T-helper 22 cell (primary cell): ENCODE measurements around the gene CENPH.
"Not testable (repeated sequence)": the region's sequence is repeated elsewhere in the genome, so short reads cannot be mapped to it uniquely, and the experiment has no call there.

ENCODE experiments used
- DNase-seq: peaks from one replicate; pipeline ENCODE4 v3.0.0-alpha.2; 2020; ENCODE audit warnings: low read depth

CENPH gene

DNA sequence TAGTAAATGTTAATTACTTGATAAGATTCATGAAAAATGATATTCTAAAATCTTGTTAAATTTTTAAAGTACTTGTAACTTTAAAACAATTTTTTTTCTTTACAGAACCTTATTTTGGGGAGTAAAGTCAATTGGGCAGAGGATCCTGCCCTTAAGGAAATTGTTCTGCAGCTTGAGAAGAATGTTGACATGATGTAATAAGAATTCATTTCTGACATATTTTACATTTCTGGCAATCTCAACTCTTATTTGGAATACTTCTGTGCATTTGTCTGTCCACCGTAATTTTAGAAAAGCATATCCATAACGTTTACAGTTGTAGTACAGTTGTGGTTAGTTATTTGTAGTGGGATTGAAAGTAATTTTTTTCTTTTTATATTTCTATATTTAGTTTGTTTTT, 20.2 kb downstream of the CENPH start:
- no peak for DNase-seq

- no peak for DNase-seq
These were observed 21.8 kb downstream of the CENPH start for GRCh38 chr5:69211200-69211599.

DNA sequence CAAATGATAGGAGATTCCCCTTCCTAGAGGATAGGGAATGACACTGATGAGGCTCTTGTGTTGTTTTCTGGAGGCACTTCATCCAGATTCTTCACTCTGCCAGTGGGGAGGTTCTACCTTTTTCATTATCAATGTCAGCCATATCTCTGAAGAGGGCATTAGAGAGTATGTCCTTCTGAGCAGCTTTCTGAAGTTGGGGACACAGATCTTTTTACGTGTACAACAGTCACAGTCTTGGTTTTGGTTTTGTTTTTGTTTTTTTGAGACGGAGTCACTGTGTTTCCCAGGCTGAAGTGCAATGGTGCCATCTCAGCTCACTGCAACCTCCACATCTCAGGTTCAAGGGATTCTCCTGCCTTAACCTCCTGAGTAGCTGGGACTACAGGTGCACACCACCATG, 22.6 kb downstream of the CENPH start:
- DNase-seq: no peak

GRCh38 chr5:69213513-69214215, 24.3 kb downstream of the CENPH start:
- DNase-seq: no peak

DNA sequence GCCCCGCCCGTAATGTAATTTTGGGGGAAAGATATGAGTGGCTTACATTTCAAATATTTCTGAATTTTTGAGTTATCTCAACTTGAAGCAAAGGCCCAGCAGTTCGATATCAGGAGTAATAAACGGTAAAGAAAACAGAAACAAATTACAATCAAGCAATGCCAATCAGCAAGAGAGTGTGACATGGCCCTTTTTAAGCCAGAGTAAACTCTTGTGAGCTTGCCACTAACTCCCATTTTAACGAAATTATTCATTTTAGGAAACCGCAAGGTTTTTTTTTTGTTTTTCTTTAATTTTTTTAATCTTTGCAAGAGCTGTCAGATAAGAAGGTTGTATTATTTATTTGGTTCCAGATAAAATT, 27.7 kb downstream of the CENPH start:
- DNase-seq: no peak

GRCh38 chr5:69217548-69218526, 28.5 kb downstream of the CENPH start:
- peak; percentile 94 for DNase-seq

DNA sequence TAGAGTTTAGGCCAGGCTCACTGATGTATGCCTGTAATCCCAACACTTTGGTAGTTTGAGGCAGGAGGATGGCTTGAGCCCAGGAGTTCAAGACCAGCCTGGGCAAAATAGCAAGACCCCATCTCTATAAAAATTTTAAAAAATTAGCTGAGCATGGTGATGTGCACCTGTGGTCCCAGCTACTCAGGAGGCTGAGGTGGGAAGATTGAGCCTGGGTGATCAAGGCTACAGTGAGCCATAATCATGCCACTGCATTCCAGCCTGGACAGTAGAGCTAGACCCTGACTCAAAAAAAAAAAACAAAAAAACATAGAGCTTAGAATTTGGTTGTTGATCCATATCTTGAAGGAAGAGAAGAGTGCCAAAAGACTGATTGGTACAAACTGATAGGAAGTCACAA, 30.6 kb downstream of the CENPH start:
- no peak for DNase-seq

DNA sequence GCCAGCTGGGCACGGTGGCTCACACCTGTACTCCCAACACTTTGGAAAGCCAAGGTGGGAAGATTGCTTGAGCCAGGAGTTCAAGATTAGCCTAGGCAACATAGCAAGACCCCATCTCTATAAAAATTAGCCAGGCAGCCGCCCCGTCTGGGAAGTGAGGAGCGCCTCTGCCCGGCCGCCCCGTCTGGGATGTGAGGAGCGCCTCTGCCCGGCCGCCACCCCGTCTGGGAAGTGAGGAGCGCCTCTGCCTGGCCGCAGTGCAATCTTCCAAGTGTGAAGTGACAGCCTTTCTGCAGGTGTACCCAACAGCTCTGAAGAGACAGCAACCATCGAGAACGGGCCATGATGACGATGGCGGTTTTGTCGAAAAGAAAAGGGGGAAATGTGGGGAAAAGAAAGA, 31.0 kb downstream of the CENPH start:
- DNase-seq: not testable (repeated sequence)

DNA sequence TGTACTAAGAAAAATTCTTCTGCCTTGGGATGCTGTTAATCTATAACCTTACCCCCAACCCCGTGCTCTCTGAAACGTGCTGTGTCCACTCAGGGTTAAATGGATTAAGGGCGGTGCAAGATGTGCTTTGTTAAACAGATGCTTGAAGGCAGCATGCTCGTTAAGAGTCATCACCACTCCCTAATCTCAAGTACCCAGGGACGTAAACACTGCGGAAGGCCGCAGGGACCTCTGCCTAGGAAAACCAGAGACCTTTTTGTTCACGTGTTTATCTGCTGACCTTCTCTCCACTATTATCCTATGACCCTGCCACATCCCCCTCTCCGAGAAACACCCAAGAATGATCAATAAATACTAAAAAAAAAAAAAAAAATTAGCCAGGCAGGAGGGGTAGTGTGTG, 31.4 kb downstream of the CENPH start:
- DNase-seq: not testable (repeated sequence)

- no peak for DNase-seq
These were observed 35.1 kb downstream of the CENPH start for GRCh38 chr5:69224520-69224919.

GRCh38 chr5:69225860-69226259, 36.5 kb downstream of the CENPH start:
- DNase-seq: no peak

DNA sequence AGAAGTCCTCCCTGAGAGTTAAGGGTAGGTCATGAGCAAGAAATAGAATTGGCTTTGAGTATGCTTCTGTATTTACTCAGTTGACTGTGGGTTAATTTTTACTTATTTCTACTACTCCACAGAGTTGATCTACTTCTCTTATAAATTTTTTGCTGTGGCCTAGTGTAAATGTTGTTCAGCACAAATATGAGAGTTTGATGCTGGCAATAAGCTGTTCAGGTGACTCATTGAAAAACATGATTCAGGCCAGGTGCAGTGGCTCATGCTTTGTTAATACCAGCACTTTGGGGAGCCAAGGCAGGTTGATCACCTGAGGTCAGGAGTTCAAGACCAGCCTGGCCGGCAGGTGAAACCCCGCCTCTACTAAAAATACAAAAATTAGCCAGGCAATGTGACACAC, 40.8 kb downstream of the CENPH start:
- no peak for DNase-seq

DNA sequence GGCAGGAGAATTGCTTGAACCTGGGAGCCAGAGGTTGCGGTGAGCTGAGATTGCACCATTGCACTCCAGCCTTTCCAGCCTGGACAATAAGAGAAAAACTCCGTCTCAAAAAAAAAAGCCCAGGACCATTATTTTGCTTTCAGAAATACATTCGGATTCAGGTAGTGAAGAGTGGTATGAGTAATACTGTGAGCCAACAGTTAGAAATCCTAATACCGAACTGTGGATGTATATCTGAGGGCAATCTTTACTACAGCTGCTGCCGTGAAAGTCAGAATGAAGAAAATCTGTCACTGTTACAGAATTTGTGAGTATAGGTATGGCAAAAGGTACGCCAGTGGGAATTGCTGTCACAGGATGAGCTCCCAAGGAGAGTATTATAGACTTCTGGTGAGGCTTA, 41.9 kb downstream of the CENPH start:
- no peak for DNase-seq

- DNase-seq: no peak
These were observed 42.5 kb downstream of the CENPH start for GRCh38 chr5:69231851-69232250.

DNA sequence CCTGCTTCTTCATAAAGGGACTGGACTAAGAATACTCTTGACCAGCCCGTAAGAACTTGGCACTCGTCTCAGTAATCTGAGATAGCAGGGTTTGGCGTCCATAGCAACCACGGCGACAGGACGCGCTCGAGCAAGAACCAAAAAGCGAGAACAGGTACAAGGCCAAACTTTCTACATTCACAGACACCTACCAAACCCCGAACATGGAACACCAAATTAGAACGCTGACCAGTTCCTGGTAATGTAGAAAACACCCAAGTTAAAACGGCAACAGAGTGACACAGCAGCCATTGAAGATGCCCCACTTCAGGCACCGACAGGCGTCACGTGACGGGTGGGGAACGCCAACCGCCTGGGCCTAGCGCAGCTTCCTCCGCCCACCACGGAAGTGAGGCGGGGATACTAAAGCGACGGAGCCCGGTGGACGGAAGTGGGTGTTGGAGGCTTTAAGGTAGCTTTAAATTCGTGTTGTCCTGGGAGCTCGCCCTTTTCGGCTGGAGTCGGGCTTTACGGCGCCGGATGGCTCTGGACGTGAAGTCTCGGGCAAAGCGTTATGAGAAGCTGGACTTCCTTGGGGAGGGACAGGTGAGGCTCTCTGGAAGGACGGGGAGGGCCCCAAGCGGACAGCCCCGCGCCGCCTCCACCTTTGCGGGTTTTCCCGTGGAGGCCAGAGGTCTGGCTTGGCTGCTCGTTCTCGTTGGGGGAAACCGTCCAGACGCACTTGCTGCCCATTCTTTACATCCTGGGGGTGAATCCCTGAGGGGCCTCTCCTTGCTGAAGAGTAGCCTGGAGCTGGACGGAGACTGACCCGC, 45.3 kb downstream of the CENPH start, which contains the start of gene CDK7:
Gene CDK7, plus strand, starts transcription at position 430 of the 812 bp plus-strand sequence. Its CDS starts 90 bp downstream, at position 520.
- DNase-seq: peak; percentile 91

DNA sequence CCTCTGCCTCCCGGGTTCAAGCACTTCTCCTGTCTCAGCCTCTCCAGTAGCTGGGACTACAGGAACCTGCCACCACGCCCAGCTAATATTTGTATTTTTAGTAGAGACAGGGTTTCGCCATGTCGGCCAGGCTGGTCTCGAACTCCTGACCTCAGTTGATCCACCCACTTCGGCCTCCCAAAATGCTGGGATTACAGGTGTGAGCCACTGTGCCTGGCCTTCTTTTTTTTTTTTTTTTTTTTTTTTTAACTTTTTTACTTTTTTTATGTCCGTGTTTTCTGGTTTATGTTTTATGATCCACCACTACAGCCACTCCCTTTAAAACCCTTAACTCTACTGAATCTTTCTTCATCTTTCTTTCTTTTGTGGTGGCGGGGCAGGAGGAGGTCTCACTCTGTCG, 47.4 kb downstream of the CENPH start:
- DNase-seq: not testable (repeated sequence)

DNA sequence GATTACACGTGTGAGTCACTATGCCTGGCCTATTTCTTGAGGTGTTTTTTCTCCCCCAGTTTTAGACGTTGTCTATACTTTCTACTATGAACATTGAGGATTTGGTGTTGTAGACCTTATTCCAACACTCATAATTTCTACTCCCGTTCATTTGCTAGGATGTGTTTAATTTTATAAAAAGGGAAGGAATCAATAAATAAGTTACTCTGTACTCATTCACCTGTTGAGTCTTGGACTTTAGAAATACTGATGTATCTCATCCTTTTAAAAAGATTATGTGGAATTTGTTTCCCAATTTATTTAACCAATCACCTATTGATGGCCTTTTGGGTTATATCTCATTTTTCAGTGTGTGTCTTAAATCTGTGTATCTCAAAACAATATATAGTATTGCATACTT, 48.5 kb downstream of the CENPH start:
- no peak for DNase-seq

DNA sequence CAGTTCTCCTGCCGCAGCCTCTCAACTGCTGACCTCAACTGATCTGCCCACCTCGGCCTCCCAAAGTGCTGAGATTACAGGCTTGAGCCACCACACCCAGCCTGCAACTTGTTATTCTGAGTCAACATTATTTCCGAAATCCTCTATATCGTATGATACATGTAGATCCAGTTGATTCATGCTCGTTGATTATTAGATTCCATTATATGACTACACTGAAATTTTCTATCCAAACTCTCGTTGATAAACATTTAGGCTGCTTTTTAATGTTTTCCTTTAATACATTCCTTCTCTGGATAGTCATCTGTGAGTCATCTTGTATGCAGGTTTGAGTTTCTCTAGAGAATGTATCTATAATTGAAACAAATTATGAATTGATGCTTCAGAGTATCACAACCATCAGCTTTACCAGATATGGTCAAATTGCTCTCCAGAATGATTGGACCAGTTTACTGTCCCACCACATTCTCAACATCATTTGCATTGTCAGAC, 49.4 kb downstream of the CENPH start:
- no peak for DNase-seq

DNA sequence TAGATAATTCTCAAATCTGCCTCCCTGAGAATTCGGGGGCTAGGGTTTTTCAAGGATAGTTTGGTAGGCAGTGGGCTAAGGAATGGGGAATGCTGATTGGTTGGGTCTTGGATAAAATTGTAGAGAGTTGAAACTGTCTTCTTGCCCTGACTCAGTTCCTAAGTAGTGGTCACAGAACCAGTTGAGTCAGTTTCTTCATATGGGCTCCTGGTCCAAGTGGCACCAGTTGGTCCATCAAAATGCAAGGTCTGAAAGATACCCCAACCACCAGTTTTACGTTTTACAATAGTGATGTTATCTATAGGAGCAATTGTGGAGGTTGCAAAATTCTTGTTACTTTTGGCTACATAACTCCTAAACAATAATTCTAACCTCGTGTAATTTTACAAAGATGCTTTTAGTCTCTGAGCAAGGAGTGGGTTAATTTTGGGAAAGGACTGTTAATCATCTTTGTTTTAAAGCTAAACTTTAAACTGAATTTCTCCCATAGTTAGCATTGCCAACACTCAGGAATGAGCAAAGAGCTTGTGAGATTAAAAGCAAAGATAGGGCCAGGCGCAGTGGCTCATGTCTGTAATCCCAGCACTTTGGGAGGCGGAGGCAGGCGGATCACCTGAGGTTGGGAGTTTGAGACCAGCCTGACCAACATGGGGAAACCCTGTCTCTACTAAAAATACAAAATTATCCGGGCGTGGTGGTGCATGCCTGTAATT, 53.0 kb downstream of the CENPH start:
- DNase-seq: no peak

- no peak for DNase-seq
These were observed 55.6 kb downstream of the CENPH start for GRCh38 chr5:69245031-69245430.

- DNase-seq: no peak
These were observed 58.6 kb downstream of the CENPH start for GRCh38 chr5:69248019-69248418.

GRCh38 chr5:69250593-69250992, 61.2 kb downstream of the CENPH start:
- no peak for DNase-seq
